ENCODE data around the gene COMP.

DNA sequence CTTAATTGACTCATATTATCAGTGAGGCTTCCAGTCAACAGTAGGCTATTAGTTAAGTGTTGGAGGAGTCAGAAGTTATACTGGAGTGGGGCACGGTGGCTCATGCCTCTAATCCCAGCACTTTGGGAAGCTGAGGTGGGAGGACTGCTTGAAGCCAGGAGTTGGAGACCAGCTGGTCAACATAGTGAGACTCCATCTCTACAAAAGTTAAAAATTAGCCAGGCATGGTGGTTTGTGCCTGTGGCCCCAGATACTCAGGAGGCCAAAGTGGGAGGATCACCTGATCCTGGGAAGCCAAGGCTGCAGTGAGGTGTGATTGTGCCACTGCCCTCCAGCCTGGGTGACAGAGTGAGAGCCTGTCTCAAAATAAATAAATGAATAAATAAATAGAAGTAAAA lies 53.2 kb downstream of the COMP start:
- TF ChIP-seq, protein P1, sequence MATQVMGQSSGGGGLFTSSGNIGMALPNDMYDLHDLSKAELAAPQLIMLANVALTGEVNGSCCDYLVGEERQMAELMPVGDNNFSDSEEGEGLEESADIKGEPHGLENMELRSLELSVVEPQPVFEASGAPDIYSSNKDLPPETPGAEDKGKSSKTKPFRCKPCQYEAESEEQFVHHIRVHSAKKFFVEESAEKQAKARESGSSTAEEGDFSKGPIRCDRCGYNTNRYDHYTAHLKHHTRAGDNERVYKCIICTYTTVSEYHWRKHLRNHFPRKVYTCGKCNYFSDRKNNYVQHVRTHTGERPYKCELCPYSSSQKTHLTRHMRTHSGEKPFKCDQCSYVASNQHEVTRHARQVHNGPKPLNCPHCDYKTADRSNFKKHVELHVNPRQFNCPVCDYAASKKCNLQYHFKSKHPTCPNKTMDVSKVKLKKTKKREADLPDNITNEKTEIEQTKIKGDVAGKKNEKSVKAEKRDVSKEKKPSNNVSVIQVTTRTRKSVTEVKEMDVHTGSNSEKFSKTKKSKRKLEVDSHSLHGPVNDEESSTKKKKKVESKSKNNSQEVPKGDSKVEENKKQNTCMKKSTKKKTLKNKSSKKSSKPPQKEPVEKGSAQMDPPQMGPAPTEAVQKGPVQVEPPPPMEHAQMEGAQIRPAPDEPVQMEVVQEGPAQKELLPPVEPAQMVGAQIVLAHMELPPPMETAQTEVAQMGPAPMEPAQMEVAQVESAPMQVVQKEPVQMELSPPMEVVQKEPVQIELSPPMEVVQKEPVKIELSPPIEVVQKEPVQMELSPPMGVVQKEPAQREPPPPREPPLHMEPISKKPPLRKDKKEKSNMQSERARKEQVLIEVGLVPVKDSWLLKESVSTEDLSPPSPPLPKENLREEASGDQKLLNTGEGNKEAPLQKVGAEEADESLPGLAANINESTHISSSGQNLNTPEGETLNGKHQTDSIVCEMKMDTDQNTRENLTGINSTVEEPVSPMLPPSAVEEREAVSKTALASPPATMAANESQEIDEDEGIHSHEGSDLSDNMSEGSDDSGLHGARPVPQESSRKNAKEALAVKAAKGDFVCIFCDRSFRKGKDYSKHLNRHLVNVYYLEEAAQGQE (IDR thresholded peaks at IDR 0.05; ENCODE audit: low read depth): no peak
- TF ChIP-seq, protein P2, sequence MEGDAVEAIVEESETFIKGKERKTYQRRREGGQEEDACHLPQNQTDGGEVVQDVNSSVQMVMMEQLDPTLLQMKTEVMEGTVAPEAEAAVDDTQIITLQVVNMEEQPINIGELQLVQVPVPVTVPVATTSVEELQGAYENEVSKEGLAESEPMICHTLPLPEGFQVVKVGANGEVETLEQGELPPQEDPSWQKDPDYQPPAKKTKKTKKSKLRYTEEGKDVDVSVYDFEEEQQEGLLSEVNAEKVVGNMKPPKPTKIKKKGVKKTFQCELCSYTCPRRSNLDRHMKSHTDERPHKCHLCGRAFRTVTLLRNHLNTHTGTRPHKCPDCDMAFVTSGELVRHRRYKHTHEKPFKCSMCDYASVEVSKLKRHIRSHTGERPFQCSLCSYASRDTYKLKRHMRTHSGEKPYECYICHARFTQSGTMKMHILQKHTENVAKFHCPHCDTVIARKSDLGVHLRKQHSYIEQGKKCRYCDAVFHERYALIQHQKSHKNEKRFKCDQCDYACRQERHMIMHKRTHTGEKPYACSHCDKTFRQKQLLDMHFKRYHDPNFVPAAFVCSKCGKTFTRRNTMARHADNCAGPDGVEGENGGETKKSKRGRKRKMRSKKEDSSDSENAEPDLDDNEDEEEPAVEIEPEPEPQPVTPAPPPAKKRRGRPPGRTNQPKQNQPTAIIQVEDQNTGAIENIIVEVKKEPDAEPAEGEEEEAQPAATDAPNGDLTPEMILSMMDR (IDR thresholded peaks at IDR 0.05 in 2 of 3, conservative IDR thresholded peaks at IDR 0.05 in 1 of 3; ENCODE audit: borderline replicate concordance in 1 of 3, insufficient read depth in 1 of 3, low read depth in 2 of 3, low read length in 2 of 3): no peak
- TF ChIP-seq ZFX (IDR thresholded peaks at IDR 0.05): no peak
- no peak for TF ChIP-seq CEBPB (IDR thresholded peaks at IDR 0.05; ENCODE audit: low read depth)
- no peak for TF ChIP-seq RAD21 (IDR thresholded peaks at IDR 0.05; ENCODE audit: low read depth)
- TF ChIP-seq TCF7L2 (IDR thresholded peaks at IDR 0.05; ENCODE audit: borderline replicate concordance, extremely low read depth, insufficient read depth, insufficient read length): no peak
- no peak for TF ChIP-seq SIN3A (IDR thresholded peaks at IDR 0.05; ENCODE audit: low read depth)
- no peak for TF ChIP-seq EZH2phosphoT487 (IDR thresholded peaks at IDR 0.05; ENCODE audit: borderline replicate concordance)
- no peak for TF ChIP-seq FOSL1 (IDR thresholded peaks at IDR 0.05; ENCODE audit: low read depth)
- TF ChIP-seq ELF1 (IDR thresholded peaks at IDR 0.05; ENCODE audit: borderline replicate concordance, low read depth): no peak
- TF ChIP-seq POLR2A (IDR thresholded peaks at IDR 0.05; ENCODE audit: borderline replicate concordance, extremely low read depth, insufficient read depth, insufficient read length): no peak

Measured in HCT116 (cell line).